C4-2B (cell line): ENCODE results near the gene NFAT5.

Experiments used
- ZFX ChIP-seq: fragments of 450-650 bp; IDR thresholded peaks from 2 replicates; pipeline ENCODE4 v1.6.1; 2017
- TF ChIP-seq, protein P1 (sequence below): fragments of 450-650 bp; conservative IDR thresholded peaks from 2 replicates; pipeline ENCODE4 v1.5.1; 2017; ENCODE audit warnings: mild to moderate bottlenecking

DNA sequence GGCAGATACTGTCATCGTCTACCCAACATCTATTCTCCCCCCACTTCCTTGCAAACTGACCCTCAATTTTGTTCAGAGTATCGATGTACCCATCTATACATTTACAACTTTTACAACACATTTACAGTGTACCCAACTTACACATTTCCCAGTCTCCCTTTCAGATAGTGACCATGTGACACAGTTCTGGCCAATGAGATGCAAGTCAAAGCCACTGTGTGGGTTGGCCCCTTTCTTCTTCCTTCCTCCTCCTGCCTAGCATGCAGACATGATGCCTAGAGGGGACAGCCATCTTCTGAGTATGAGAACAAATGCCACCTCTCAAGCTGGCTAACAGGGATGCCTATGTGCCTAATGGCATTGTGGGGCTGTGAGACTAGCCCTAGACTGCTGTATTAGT is 11.3 kb upstream of the NFAT5 start:
- TF ChIP-seq, protein P1, sequence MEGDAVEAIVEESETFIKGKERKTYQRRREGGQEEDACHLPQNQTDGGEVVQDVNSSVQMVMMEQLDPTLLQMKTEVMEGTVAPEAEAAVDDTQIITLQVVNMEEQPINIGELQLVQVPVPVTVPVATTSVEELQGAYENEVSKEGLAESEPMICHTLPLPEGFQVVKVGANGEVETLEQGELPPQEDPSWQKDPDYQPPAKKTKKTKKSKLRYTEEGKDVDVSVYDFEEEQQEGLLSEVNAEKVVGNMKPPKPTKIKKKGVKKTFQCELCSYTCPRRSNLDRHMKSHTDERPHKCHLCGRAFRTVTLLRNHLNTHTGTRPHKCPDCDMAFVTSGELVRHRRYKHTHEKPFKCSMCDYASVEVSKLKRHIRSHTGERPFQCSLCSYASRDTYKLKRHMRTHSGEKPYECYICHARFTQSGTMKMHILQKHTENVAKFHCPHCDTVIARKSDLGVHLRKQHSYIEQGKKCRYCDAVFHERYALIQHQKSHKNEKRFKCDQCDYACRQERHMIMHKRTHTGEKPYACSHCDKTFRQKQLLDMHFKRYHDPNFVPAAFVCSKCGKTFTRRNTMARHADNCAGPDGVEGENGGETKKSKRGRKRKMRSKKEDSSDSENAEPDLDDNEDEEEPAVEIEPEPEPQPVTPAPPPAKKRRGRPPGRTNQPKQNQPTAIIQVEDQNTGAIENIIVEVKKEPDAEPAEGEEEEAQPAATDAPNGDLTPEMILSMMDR = no peak
- no peak for TF ChIP-seq ZFX
